Measurements from ENCODE around the gene HSF5. TPM values are rescaled to one million over a fixed set of nuclear protein-coding genes. Genes with fewer than 3 reads are reported as not detected.
A peak's percentile ranks its signal among the peaks of the same experiment; 100 is the strongest.

Gene HSF5
- total and polyA plus RNA-seq, 2 donors (not counting 1 experiment from before 2014, with no cell fraction given), result 2.2 to 5.1 TPM

DNA sequence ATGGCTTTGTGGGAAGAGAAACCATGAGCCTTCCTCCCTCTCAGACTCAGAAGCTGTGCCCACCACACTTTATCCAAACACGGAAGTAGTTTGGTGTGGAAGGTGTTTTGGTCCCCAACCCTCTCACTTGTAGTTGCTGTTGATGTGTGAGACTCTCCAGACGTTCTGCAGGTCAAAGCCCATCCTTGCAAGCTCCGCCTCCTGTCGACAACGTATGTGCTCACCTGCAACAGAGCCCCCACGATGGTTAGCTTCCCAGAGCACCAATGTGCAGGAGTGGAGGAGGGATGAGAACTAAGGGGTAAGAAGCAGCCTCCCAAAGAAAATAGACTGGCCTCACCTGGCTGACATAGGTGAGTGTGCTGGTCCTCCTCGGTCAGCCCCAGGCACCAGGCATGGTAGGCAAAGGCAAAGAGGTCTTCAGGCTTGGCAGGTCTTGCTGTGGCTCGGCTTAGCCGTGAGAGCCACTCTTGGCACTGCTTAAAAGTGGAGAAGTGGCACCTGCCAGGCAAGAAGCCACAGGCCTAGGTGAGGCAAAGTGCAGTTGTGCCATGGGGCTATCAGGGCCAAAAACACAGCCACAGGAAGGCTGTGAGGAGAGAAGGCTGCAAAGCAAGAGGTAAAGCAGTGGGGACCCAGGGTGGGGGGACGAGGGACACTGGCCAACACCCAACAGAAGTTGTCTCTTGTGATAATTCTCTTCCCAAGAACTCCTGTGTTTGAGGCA lies 20.3 kb upstream of the HSF5 start:
- peaks cover 51% of the 10 kb centered on the region for H3K4me1 Mint-ChIP-seq
- Histone ChIP-seq H3K9ac (ENCODE audit: low read length) (no peak overlapping the region), H3K79me2 (ENCODE audit: control insufficient read depth, insufficient read depth, low read length) (peaks cover 51% of the 10 kb centered on the region), H3K27me3 (replicated peaks in 1 of 4; ENCODE audit: control extremely low read depth in 1 of 4, control insufficient read depth in 3 of 4, insufficient read depth in 4 of 4, low read length in 3 of 4) (no peaks in the 10 kb centered on the region), H3K27ac (ENCODE audit: low read length in 2 of 2) (no peak overlapping the region), H3K4me3 (ENCODE audit: control extremely low read depth in 1 of 5, extremely low read depth in 1 of 5, insufficient read depth in 1 of 5, low read depth in 2 of 5, low read length in 4 of 5) (no peak overlapping the region), H4K20me1 (ENCODE audit: control insufficient read depth, insufficient read depth, low read length, poor library complexity, severe bottlenecking) (peaks cover 19% of the 10 kb centered on the region), H3K4me2 (replicated peaks; ENCODE audit: low read depth, low read length, poor library complexity, severe bottlenecking) (no peak overlapping the region), H3K4me1 (ENCODE audit: control insufficient read depth in 2 of 2, insufficient read depth in 2 of 2, low read length in 2 of 2) (peaks cover 27 to 47% of the 10 kb centered on the region in 2 donors), H3K36me3 (replicated peaks in 1 of 2; ENCODE audit: control extremely low read depth in 1 of 2, control insufficient read depth in 1 of 2, extremely low read depth in 1 of 2, insufficient read depth in 2 of 2, low read length in 1 of 2) (peaks cover 8 to 78% of the 10 kb centered on the region in 2 experiments), H2AFZ (ENCODE audit: insufficient read depth, low read depth, low read length, poor library complexity, severe bottlenecking) (no peak overlapping the region), H3K9me3 (ENCODE audit: control extremely low read depth in 1 of 3, control insufficient read depth in 2 of 3, insufficient read depth in 1 of 3, low read length in 2 of 3) (no peaks in the 10 kb centered on the region)
- ATAC-seq (ENCODE audit: low read depth), result no peak
- peak overlapping the region; percentile 15 for H3K27ac Mint-ChIP-seq
- intact Hi-C loops (cut with micrococcal nuclease), result no loop called here
- WGBS (ENCODE audit: insufficient coverage), result 97% methylated on average over 9 of the region's 10 CpGs
- CTCF ChIA-PET, result no interaction called here
- POLR2A ChIA-PET, result no interaction called here
- TF ChIP-seq, protein P1, sequence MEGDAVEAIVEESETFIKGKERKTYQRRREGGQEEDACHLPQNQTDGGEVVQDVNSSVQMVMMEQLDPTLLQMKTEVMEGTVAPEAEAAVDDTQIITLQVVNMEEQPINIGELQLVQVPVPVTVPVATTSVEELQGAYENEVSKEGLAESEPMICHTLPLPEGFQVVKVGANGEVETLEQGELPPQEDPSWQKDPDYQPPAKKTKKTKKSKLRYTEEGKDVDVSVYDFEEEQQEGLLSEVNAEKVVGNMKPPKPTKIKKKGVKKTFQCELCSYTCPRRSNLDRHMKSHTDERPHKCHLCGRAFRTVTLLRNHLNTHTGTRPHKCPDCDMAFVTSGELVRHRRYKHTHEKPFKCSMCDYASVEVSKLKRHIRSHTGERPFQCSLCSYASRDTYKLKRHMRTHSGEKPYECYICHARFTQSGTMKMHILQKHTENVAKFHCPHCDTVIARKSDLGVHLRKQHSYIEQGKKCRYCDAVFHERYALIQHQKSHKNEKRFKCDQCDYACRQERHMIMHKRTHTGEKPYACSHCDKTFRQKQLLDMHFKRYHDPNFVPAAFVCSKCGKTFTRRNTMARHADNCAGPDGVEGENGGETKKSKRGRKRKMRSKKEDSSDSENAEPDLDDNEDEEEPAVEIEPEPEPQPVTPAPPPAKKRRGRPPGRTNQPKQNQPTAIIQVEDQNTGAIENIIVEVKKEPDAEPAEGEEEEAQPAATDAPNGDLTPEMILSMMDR (IDR thresholded peaks at IDR 0.05), result no peak
- TF ChIP-seq EZH2 (IDR thresholded peaks at IDR 0.05; ENCODE audit: borderline replicate concordance, insufficient read depth, low read depth, low read length, poor library complexity, severe bottlenecking), result no peak
- no peak for DNase-seq
- no peaks in the 10 kb centered on the region for H3K27me3 Mint-ChIP-seq
- H3K4me3 Mint-ChIP-seq, result no peak overlapping the region
- no peaks in the 10 kb centered on the region for H3K9me3 Mint-ChIP-seq (ENCODE audit: insufficient read depth)

DNA sequence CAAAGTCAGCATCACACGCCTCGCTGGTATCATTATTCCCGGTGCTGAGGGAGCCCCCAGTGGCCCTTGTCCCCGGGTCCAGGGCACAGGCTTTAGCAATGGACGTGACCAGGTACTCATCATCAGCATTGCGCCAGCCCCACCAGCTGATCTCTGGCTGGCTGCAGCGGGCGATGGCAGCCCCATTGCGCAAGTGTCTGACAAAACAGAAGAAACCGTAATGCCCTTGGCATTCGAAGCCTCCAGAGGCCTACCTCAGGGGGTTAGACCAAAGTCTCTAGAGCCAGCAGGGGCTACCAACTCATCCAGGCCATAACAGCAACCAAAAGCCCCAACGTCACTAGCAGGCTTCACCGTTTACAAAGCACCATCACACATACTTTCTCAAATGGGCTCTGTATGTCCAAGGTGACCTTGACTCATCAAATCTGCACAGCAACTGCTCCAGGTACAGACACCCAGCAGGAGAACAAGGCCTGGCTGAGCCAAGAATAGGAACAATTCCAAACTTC lies 19.0 kb upstream of the HSF5 start:
- no peak for ATAC-seq (ENCODE audit: low read depth)
- H2AFZ ChIP-seq (ENCODE audit: insufficient read depth, low read depth, low read length, poor library complexity, severe bottlenecking), result no peak overlapping the region
- ChIA-PET CTCF (interaction anchor here (1.6 kb wide), 1 partner anchor 19 kb away, joined by 6 read pairs; the partner anchor contains the start of gene HSF5), POLR2A (no interaction called here)
- H3K27me3 ChIP-seq (replicated peaks in 1 of 4; ENCODE audit: control extremely low read depth in 1 of 4, control insufficient read depth in 3 of 4, insufficient read depth in 4 of 4, low read length in 3 of 4), result no peaks in the 10 kb centered on the region
- H3K27ac ChIP-seq (ENCODE audit: low read length in 2 of 2), result peak overlapping the region in 1 of 2 donors; percentile 11
- Mint-ChIP-seq H3K4me1 (peaks cover 43% of the 10 kb centered on the region), H3K9me3 (ENCODE audit: insufficient read depth) (no peaks in the 10 kb centered on the region), H3K27me3 (no peaks in the 10 kb centered on the region), H3K27ac (peak overlapping the region; percentile 13), H3K4me3 (no peak overlapping the region)
- WGBS (ENCODE audit: insufficient coverage), result 98% methylated on average over 13 of the region's 13 CpGs
- peaks cover 40% of the 10 kb centered on the region for H3K79me2 ChIP-seq (ENCODE audit: control insufficient read depth, insufficient read depth, low read length)
- H4K20me1 ChIP-seq (ENCODE audit: control insufficient read depth, insufficient read depth, low read length, poor library complexity, severe bottlenecking), result peaks cover 5% of the 10 kb centered on the region
- H3K4me2 ChIP-seq (replicated peaks; ENCODE audit: low read depth, low read length, poor library complexity, severe bottlenecking), result no peak overlapping the region
- peaks cover 12 to 84% of the 10 kb centered on the region in 2 experiments for H3K36me3 ChIP-seq (replicated peaks in 1 of 2; ENCODE audit: control extremely low read depth in 1 of 2, control insufficient read depth in 1 of 2, extremely low read depth in 1 of 2, insufficient read depth in 2 of 2, low read length in 1 of 2)
- H3K4me1 ChIP-seq (ENCODE audit: control insufficient read depth in 2 of 2, insufficient read depth in 2 of 2, low read length in 2 of 2), result peaks cover 20 to 39% of the 10 kb centered on the region in 2 donors
- TF ChIP-seq, protein P1 (IDR thresholded peaks at IDR 0.05), result no peak
- TF ChIP-seq EZH2 (IDR thresholded peaks at IDR 0.05; ENCODE audit: borderline replicate concordance, insufficient read depth, low read depth, low read length, poor library complexity, severe bottlenecking), result no peak
- no peak overlapping the region for H3K4me3 ChIP-seq (ENCODE audit: control extremely low read depth in 1 of 5, extremely low read depth in 1 of 5, insufficient read depth in 1 of 5, low read depth in 2 of 5, low read length in 4 of 5)
- no peaks in the 10 kb centered on the region for H3K9me3 ChIP-seq (ENCODE audit: control extremely low read depth in 1 of 3, control insufficient read depth in 2 of 3, insufficient read depth in 1 of 3, low read length in 2 of 3)
- H3K9ac ChIP-seq (ENCODE audit: low read length), result no peak overlapping the region
- intact Hi-C loops (cut with micrococcal nuclease), result no loop called here
- DNase-seq, result no peak
